IMR-90 (cell line): ENCODE data around the gene AMBP. TPM values are rescaled to one million over a fixed set of nuclear protein-coding genes. Genes with fewer than 3 reads are reported as not detected.

Experiments used
- ATAC-seq: fragments of 200-7000 bp; cut with Tn5 transposase; 2 replicates; pipeline ENCODE4 v1.9.1; 2020; ENCODE audit warnings: low read depth, mild to moderate bottlenecking, moderate library complexity
- BruUV-seq: library from RNA; stranded (reverse); fragments of 400-500 nt; replicated peaks from 2 replicates; lab custom pipeline; 2021; lab: Mats Ljungman, UMichigan
- CTCF ChIA-PET: fragments of 300-600 bp; formaldehyde crosslinking; extraction: SDS; loops from one replicate; lab custom pipeline; 2021; ENCODE audit warnings: antibody characterized with exemption; lab: Yijun Ruan, JAX
- POLR2A ChIA-PET: fragments of 300-600 bp; sonication (Branson Sonifier 250); formaldehyde crosslinking; loops from one replicate; lab custom pipeline; 2022; ENCODE audit warnings: antibody characterized with exemption; ENCODE audit not compliant: unreplicated experiment; lab: Charles Lee
- DNase-seq: peaks from one replicate; pipeline ENCODE4 v3.0.0; 2013
- H2AFZ ChIP-seq: replicated peaks from 2 replicates; pipeline ENCODE3; 2013; ENCODE audit warnings: low read length, mild to moderate bottlenecking; ENCODE audit not compliant: poor library complexity
- H2AK5ac ChIP-seq: 2 replicates; pipeline ENCODE4 v1.6.1; 2013; ENCODE audit warnings: low read depth, low read length, inconsistent platforms
- H2AK9ac ChIP-seq: replicated peaks from 2 replicates; pipeline ENCODE3; 2013; ENCODE audit warnings: mild to moderate bottlenecking, low read depth, low read length, moderate library complexity; ENCODE audit not compliant: poor library complexity
- H2BK120ac ChIP-seq: 2 replicates; pipeline ENCODE4 v1.6.1; 2013; ENCODE audit warnings: low read depth, low read length, inconsistent platforms
- H2BK15ac ChIP-seq: 3 replicates; pipeline ENCODE4 v1.6.1; 2013; ENCODE audit warnings: low read depth, low read length, inconsistent platforms
- H2BK20ac ChIP-seq: 2 replicates; pipeline ENCODE4 v1.6.1; 2013; ENCODE audit warnings: low read depth, mild to moderate bottlenecking, inconsistent platforms, low read length, moderate library complexity
- H2BK5ac ChIP-seq: 2 replicates; pipeline ENCODE4 v1.6.1; 2013; ENCODE audit warnings: mild to moderate bottlenecking, low read depth, low read length, inconsistent platforms; ENCODE audit not compliant: poor library complexity, severe bottlenecking
- H3K14ac ChIP-seq: replicated peaks from 2 replicates; pipeline ENCODE4 v1.6.1; 2013; ENCODE audit warnings: low read depth, low read length, inconsistent platforms
- H3K18ac ChIP-seq: 2 replicates; pipeline ENCODE4 v1.6.1; 2013; ENCODE audit warnings: low read depth, low read length, control low read depth
- H3K23ac ChIP-seq: 2 replicates; pipeline ENCODE4 v1.6.1; 2013; ENCODE audit warnings: low read depth, low read length, inconsistent platforms
- H3K27ac ChIP-seq: 2 replicates; pipeline ENCODE4 v1.5.1; 2013; ENCODE audit warnings: mild to moderate bottlenecking, control low read depth, low read length; ENCODE audit not compliant: insufficient read depth
- H3K27me3 ChIP-seq: 2 replicates; pipeline ENCODE4 v1.6.1; 2013; ENCODE audit warnings: low read length; ENCODE audit not compliant: control insufficient read depth, insufficient read depth
- H3K36me3 ChIP-seq: 2 replicates; pipeline ENCODE4 v1.6.1; 2013; ENCODE audit warnings: low read length, mixed read lengths; ENCODE audit not compliant: control insufficient read depth, insufficient read depth
- H3K4ac ChIP-seq: 2 replicates; pipeline ENCODE4 v1.6.1; 2013; ENCODE audit warnings: low read depth, low read length, inconsistent platforms
- H3K4me1 ChIP-seq: 2 replicates; pipeline ENCODE4 v1.6.1; 2013; ENCODE audit warnings: low read length, mixed read lengths; ENCODE audit not compliant: control insufficient read depth, insufficient read depth
- H3K4me2 ChIP-seq: 2 replicates; pipeline ENCODE4 v1.6.1; 2013; ENCODE audit warnings: low read depth, mild to moderate bottlenecking, control low read depth, low read length, moderate library complexity
- H3K4me3 ChIP-seq: 2 replicates; pipeline ENCODE4 v1.5.1; 2013; ENCODE audit warnings: low read depth, mild to moderate bottlenecking, control low read depth, low read length, moderate library complexity; ENCODE audit not compliant: insufficient read depth
- H3K56ac ChIP-seq: 2 replicates; pipeline ENCODE4 v1.6.1; 2013; ENCODE audit warnings: low read length, inconsistent platforms; ENCODE audit not compliant: insufficient read depth; ENCODE audit errors: extremely low read depth
- H3K79me1 ChIP-seq, 2 experiments: 2 replicates each; pipeline ENCODE4 v1.6.1; 2013; ENCODE audit warnings: low read length in 2 of 2, inconsistent platforms in 1 of 2, low read depth in 1 of 2
- H3K9ac ChIP-seq: 2 replicates; pipeline ENCODE4 v1.6.1; 2013; ENCODE audit warnings: low read depth, low read length, control low read depth
- H3K9me1 ChIP-seq: 2 replicates; pipeline ENCODE4 v1.6.1; 2013; ENCODE audit warnings: low read length, inconsistent platforms; ENCODE audit not compliant: insufficient read depth
- H3K9me3 ChIP-seq: 2 replicates; pipeline ENCODE4 v1.6.1; 2013; ENCODE audit warnings: low read length; ENCODE audit not compliant: control insufficient read depth, insufficient read depth
- H4K20me1 ChIP-seq: 2 replicates; pipeline ENCODE4 v1.6.1; 2013; ENCODE audit warnings: low read length, inconsistent platforms; ENCODE audit not compliant: insufficient read depth
- H4K5ac ChIP-seq: 2 replicates; pipeline ENCODE4 v1.6.1; 2013; ENCODE audit warnings: mild to moderate bottlenecking, low read depth, low read length, control low read depth
- H4K8ac ChIP-seq, 2 experiments: 2 replicates each; pipeline ENCODE4 v1.6.1; 2013; ENCODE audit warnings: low read depth in 2 of 2, low read length in 2 of 2, control low read depth in 1 of 2, inconsistent platforms in 1 of 2
- H4K91ac ChIP-seq: 2 replicates; pipeline ENCODE4 v1.6.1; 2013; ENCODE audit warnings: low read depth, low read length, inconsistent platforms; ENCODE audit not compliant: insufficient read depth
- BHLHE40 ChIP-seq: fragments of 150-350 bp; IDR thresholded peaks from 2 replicates; pipeline ENCODE4 v1.6.1; 2016; ENCODE audit warnings: mild to moderate bottlenecking, low read depth, low read length
- CEBPB ChIP-seq: IDR thresholded peaks from 2 replicates; pipeline ENCODE4 v1.6.1; 2012; ENCODE audit warnings: low read depth, low read length, improper control_type of control experiment
- CTCF ChIP-seq: conservative IDR thresholded peaks from 2 replicates; pipeline ENCODE4 v1.5.1; 2012; ENCODE audit warnings: mild to moderate bottlenecking, low read depth, low read length, improper control_type of control experiment
- MAFK ChIP-seq: IDR thresholded peaks from 2 replicates; pipeline ENCODE4 v1.6.1; 2012; ENCODE audit warnings: low read depth, low read length, improper control_type of control experiment
- MAZ ChIP-seq: IDR thresholded peaks from 2 replicates; pipeline ENCODE4 v1.6.1; 2012; ENCODE audit warnings: low read depth, mild to moderate bottlenecking, low read length, improper control_type of control experiment, moderate library complexity, borderline replicate concordance
- MXI1 ChIP-seq: IDR thresholded peaks from 2 replicates; pipeline ENCODE4 v1.6.1; 2012; ENCODE audit warnings: low read depth, mild to moderate bottlenecking, low read length, moderate library complexity, borderline replicate concordance
- POLR2A ChIP-seq: IDR thresholded peaks from 2 replicates; pipeline ENCODE4 v1.6.1; 2012; ENCODE audit warnings: mild to moderate bottlenecking, low read depth, low read length
- RAD21 ChIP-seq: IDR thresholded peaks from 2 replicates; pipeline ENCODE4 v1.6.1; 2012; ENCODE audit warnings: low read length, improper control_type of control experiment
- RCOR1 ChIP-seq: IDR thresholded peaks from 2 replicates; pipeline ENCODE4 v1.6.1; 2012; ENCODE audit warnings: mild to moderate bottlenecking, low read length, improper control_type of control experiment; ENCODE audit not compliant: insufficient replicate concordance
- SMC3 ChIP-seq: fragments of 150-350 bp; IDR thresholded peaks from 2 replicates; pipeline ENCODE4 v1.6.1; 2016; ENCODE audit warnings: low read depth, mild to moderate bottlenecking, antibody characterized with exemption, low read length, moderate library complexity
- WGBS, 2 experiments: methylation state at CpG; one replicate each; pipeline versions ENCODE4 v1.1.5 to v1.1.7; 2013; ENCODE audit warnings: missing lambda C conversion rate in 2 of 2; ENCODE audit not compliant: insufficient read length in 1 of 2; ENCODE audit errors: extremely low coverage in 2 of 2; 5-methylcytosine and 5-hydroxymethylcytosine counted together
- dilution Hi-C: fragments of 300-500 bp; cut with HindIII; formaldehyde crosslinking; loops from one replicate; pipeline ENCODE4 v1.14.3; 2018; ENCODE audit warnings: low sequenced_read_pairs; ENCODE audit not compliant: unreplicated experiment
- in situ Hi-C: fragments of 300-500 bp; cut with MboI; formaldehyde crosslinking; loops from 3 replicates; pipeline ENCODE4 v1.14.3; 2019; ENCODE audit warnings: low sequenced_read_pairs, inconsistent platforms, mixed read lengths
- intact Hi-C: fragments of 100-400 bp; cut with micrococcal nuclease; formaldehyde crosslinking; loops from 2 replicates; pipeline ENCODE4 v1.10.0; 2022
- polyA plus RNA-seq, 3 experiments: library from polyadenylated mRNA; depleted of rRNA; stranded (reverse); fragments of >200 nt; gene quantifications; 2 replicates each; pipeline ENCODE4 v1.2.3, GENCODE V29; 2012; ENCODE audit warnings: low replicate concordance in 1 of 3
- total RNA-seq: library from RNA; depleted of rRNA; stranded (reverse); fragments of >200 nt; gene quantifications from 2 replicates; pipeline ENCODE4 v1.2.3, GENCODE V29; 2012

AMBP gene
- total and polyA plus RNA-seq, 2 of the 4 experiments (the other 2 are of a cell fraction), result not detected

- Histone ChIP-seq H3K27ac (no peak overlapping the region), H2BK15ac (no peak overlapping the region), H2BK120ac (no peak overlapping the region), H3K4ac (no peak overlapping the region), H3K56ac (no peak overlapping the region), H3K18ac (no peak overlapping the region), H2AK9ac (no peak overlapping the region), H4K8ac (no peak overlapping the region), H3K4me1 (no peaks in the 10 kb centered on the region), H3K9me1 (peaks cover 9% of the 10 kb centered on the region), H3K14ac (no peak overlapping the region), H2BK20ac (no peak overlapping the region), H3K36me3 (peaks cover 56% of the 10 kb centered on the region), H3K23ac (no peak overlapping the region), H4K5ac (no peak overlapping the region), H2AK5ac (no peak overlapping the region), H4K20me1 (no peaks in the 10 kb centered on the region; the same call in 1 of the 2 replicates), H2AFZ (no peak overlapping the region), H3K9ac (no peak overlapping the region), H3K4me2 (no peak overlapping the region), H4K91ac (no peak overlapping the region), H3K79me1 (peaks cover 0 to 7% of the 10 kb centered on the region in 2 experiments; a peak in 3 of 4 replicates), H3K9me3 (peaks cover 4% of the 10 kb centered on the region; the same call in 1 of the 2 replicates), H2BK5ac (no peak overlapping the region), H3K4me3 (no peak overlapping the region), H3K27me3 (no peaks in the 10 kb centered on the region)
- in situ Hi-C loops, result no loop called here
- intact Hi-C loops, result no loop called here
- TF ChIP-seq MAFK (no peak), SMC3 (no peak), MAZ (no peak), CTCF (no peak), MXI1 (no peak), POLR2A (no peak), BHLHE40 (no peak), RCOR1 (no peak), CEBPB (no peak), RAD21 (no peak)
- 100% methylated on average over 1 of the region's 4 CpGs; no CpG with 5 or more reads in 1 of the 2 experiments for WGBS, 2 experiments
- ChIA-PET POLR2A (no interaction called here), CTCF (no interaction called here)
- dilution Hi-C loops, result no loop called here
- DNase-seq (no peak), ATAC-seq (no peak)
- no TSS peak for BruUV-seq
Observed at GRCh38 chr9:114027863-114028465, 50.1 kb downstream of the AMBP start.
